ENCODE results near the gene ZC2HC1B.

ZC2HC1B gene

GRCh38 chr6:143842902-143843676 lies 21.2 kb upstream of the ZC2HC1B start, which contains the start of gene LTV1 (continued):
- peak; percentile 54 for TF ChIP-seq ZBTB11 (tag by site-specific recombination; conservative IDR thresholded peaks at IDR 0.05; ENCODE audit: low read depth)
- TF ChIP-seq EGR2 (tag by site-specific recombination; IDR thresholded peaks at IDR 0.05; ENCODE audit: low read depth) = no peak
- TF ChIP-seq PATZ1 (tag by site-specific recombination; IDR thresholded peaks at IDR 0.05) = peak; percentile 96
- no peak for TF ChIP-seq ZNF558 (tag by site-specific recombination; IDR thresholded peaks at IDR 0.05)
- TF ChIP-seq ZNF707 (tag by site-specific recombination; IDR thresholded peaks at IDR 0.05) = no peak
- 0 out of 2 replicates have a peak, but pooled peaks have one; percentile 55 for TF ChIP-seq KLF17 (tag by site-specific recombination; IDR thresholded peaks at IDR 0.05)
- TF ChIP-seq ZNF768 (tag by site-specific recombination; IDR thresholded peaks at IDR 0.05) = no peak
- no peak for TF ChIP-seq ZNF654 (tag by site-specific recombination; IDR thresholded peaks at IDR 0.05; ENCODE audit: low read depth)
- peak; percentile 96 for TF ChIP-seq ZNF561 (tag by site-specific recombination; IDR thresholded peaks at IDR 0.05; ENCODE audit: borderline replicate concordance)
- no peak for TF ChIP-seq ZNF157 (tag by site-specific recombination; IDR thresholded peaks at IDR 0.05)
- TF ChIP-seq ZNF785 (tag by site-specific recombination; IDR thresholded peaks at IDR 0.05) = no peak
- peak; percentile 92 for TF ChIP-seq SP3 (tag by site-specific recombination; IDR thresholded peaks at IDR 0.05)
- TF ChIP-seq ZNF544 (tag by site-specific recombination; IDR thresholded peaks at IDR 0.05) = no peak
- no peak for TF ChIP-seq ZNF274 (IDR thresholded peaks at IDR 0.05; ENCODE audit: low read length)
- TF ChIP-seq ZNF274 (tag by site-specific recombination; IDR thresholded peaks at IDR 0.05; ENCODE audit: borderline replicate concordance) = no peak
- TF ChIP-seq ZNF10 (tag by site-specific recombination; IDR thresholded peaks at IDR 0.05) = no peak
- TF ChIP-seq ZNF121 (tag by site-specific recombination; IDR thresholded peaks at IDR 0.05) = 0 out of 2 replicates have a peak, but pooled peaks have one; percentile 12
- TF ChIP-seq FEZF1 (tag by site-specific recombination; IDR thresholded peaks at IDR 0.05) = no peak
- TF ChIP-seq ZNF48 (tag by site-specific recombination; IDR thresholded peaks at IDR 0.05) = no peak
- peak; percentile 63 for TF ChIP-seq SETDB1 (IDR thresholded peaks at IDR 0.05; ENCODE audit: insufficient read length, low read length)
- TF ChIP-seq ZSCAN18 (tag by site-specific recombination; IDR thresholded peaks at IDR 0.05) = no peak
- peak; percentile 73; the same call in 1 of the 2 replicates for TF ChIP-seq ZNF660 (tag by site-specific recombination; IDR thresholded peaks at IDR 0.05)
- no peak for TF ChIP-seq ZNF155 (tag by site-specific recombination; IDR thresholded peaks at IDR 0.05)
- no peak for TF ChIP-seq ZNF112 (tag by site-specific recombination; IDR thresholded peaks at IDR 0.05)
- no peak for TF ChIP-seq ZNF830 (tag by site-specific recombination; IDR thresholded peaks at IDR 0.05; ENCODE audit: low read depth)
- no peak for TF ChIP-seq ZNF138 (tag by site-specific recombination; IDR thresholded peaks at IDR 0.05; ENCODE audit: borderline replicate concordance)
- no peak for TF ChIP-seq ZNF792 (tag by site-specific recombination; IDR thresholded peaks at IDR 0.05)
- TF ChIP-seq CTCF (tag by site-specific recombination; IDR thresholded peaks at IDR 0.05) = no peak
- TF ChIP-seq ZNF266 (tag by site-specific recombination; IDR thresholded peaks at IDR 0.05; ENCODE audit: low read depth) = no peak
- TF ChIP-seq ZFP41 (tag by site-specific recombination; IDR thresholded peaks at IDR 0.05; ENCODE audit: borderline replicate concordance) = no peak
- peak; percentile 37; the same call in 1 of the 2 replicates for TF ChIP-seq ZNF24 (tag by site-specific recombination; IDR thresholded peaks at IDR 0.05)
- TF ChIP-seq KLF8 (tag by site-specific recombination; IDR thresholded peaks at IDR 0.05) = peak; percentile 72

All from HEK293 (cell line).